Thyroid gland (tissue), 4 donors: ENCODE results near the gene CALY.

Experiments used
- CTCF ChIP-seq, 6 experiments: fragments of 200-600 bp in 3 of 6; fragments of 450-650 bp in 3 of 6; sonication (generic) in 3 of 6; IDR thresholded peaks; one replicate each; pipeline ENCODE4 v1.5.1; 2016 to 2019; ENCODE audit warnings: antibody characterized with exemption in 6 of 6, mild to moderate bottlenecking in 2 of 6, inconsistent platforms in 1 of 6, moderate library complexity in 1 of 6
- POLR2A ChIP-seq, 2 donors: fragments of 450-650 bp; IDR thresholded peaks; one replicate each; pipeline ENCODE4 v1.6.1; 2017; ENCODE audit warnings: antibody characterized with exemption in 2 of 2, mild to moderate bottlenecking in 2 of 2, moderate library complexity in 1 of 2

- TF ChIP-seq CTCF (IDR thresholded peaks at IDR 0.05) (no peak), POLR2A (IDR thresholded peaks at IDR 0.05) (no peak)
Observed at GRCh38 chr10:133279326-133280226, 57.1 kb downstream of the CALY start.
